Ascending aorta (tissue), 2 donors: ENCODE results near the gene SLC4A5. TPM values are rescaled to one million over a fixed set of nuclear protein-coding genes. Genes with fewer than 3 reads are reported as not detected.

ENCODE experiments used
- DNase-seq, 2 donors: peaks; one replicate each; pipeline ENCODE4 v3.0.0-alpha.2; 2019; ENCODE audit warnings: low spot score in 2 of 2
- H3K27ac ChIP-seq, 2 donors: fragments of 200-600 bp; sonication (generic); one replicate each; pipeline ENCODE4 v1.5.1; 2016 to 2017; ENCODE audit warnings: mild to moderate bottlenecking in 1 of 2
- H3K27me3 ChIP-seq: fragments of 200-600 bp; sonication (generic); one replicate; pipeline ENCODE4 v1.5.1; 2017
- H3K36me3 ChIP-seq, 2 donors: fragments of 200-600 bp; sonication (generic); one replicate each; pipeline ENCODE4 v1.5.1; 2016
- H3K4me1 ChIP-seq, 2 donors: fragments of 200-600 bp; sonication (generic); one replicate each; pipeline ENCODE4 v1.5.1; 2016 to 2017; ENCODE audit warnings: mild to moderate bottlenecking in 1 of 2
- H3K4me3 ChIP-seq, 2 donors: fragments of 200-600 bp; sonication (generic); one replicate each; pipeline ENCODE4 v1.5.1; 2016 to 2017; ENCODE audit warnings: mild to moderate bottlenecking in 1 of 2
- H3K9me3 ChIP-seq, 2 donors: fragments of 200-600 bp; sonication (generic); one replicate each; pipeline ENCODE4 v1.5.1; 2016
- CTCF ChIP-seq, 3 experiments: fragments of 200-600 bp in 2 of 3; fragments of 450-650 bp in 1 of 3; sonication (generic) in 2 of 3; IDR thresholded peaks; one replicate each; pipeline ENCODE4 v1.5.1; 2016 to 2019; ENCODE audit warnings: antibody characterized with exemption in 3 of 3, mild to moderate bottlenecking in 1 of 3, moderate library complexity in 1 of 3
- intact Hi-C: fragments of 100-400 bp; cut with DNase I; formaldehyde crosslinking; loops from one replicate; pipeline ENCODE4 v1.15.1; 2023
- total RNA-seq: library from RNA; depleted of rRNA; stranded (reverse); fragments of >200 nt; gene quantifications from one replicate; pipeline ENCODE4 v1.1.0, GENCODE V29; 2016

SLC4A5 gene
- total RNA-seq, 1 donor from 2014 or later = 0.11 TPM

GRCh38 chr2:74186038-74186437, 157.2 kb downstream of the SLC4A5 start:
- DNase-seq = no peak
- H3K9me3 ChIP-seq = no peaks in the 10 kb centered on the region
- TF ChIP-seq CTCF (IDR thresholded peaks at IDR 0.05) = no peak
- no peaks in the 10 kb centered on the region for H3K36me3 ChIP-seq
- intact Hi-C loops = no loop called here
- H3K4me1 ChIP-seq = no peaks in the 10 kb centered on the region
- no peak overlapping the region for H3K4me3 ChIP-seq
- no peaks in the 10 kb centered on the region for H3K27me3 ChIP-seq
- peak overlapping the region in 1 of 2 donors; percentile 42 for H3K27ac ChIP-seq

GRCh38 chr2:74183878-74184277, 159.3 kb downstream of the SLC4A5 start:
- Histone ChIP-seq H3K4me1 (no peaks in the 10 kb centered on the region), H3K27me3 (no peaks in the 10 kb centered on the region), H3K4me3 (no peak overlapping the region), H3K27ac (no peak overlapping the region), H3K9me3 (no peaks in the 10 kb centered on the region), H3K36me3 (no peaks in the 10 kb centered on the region)
- no peak for TF ChIP-seq CTCF (IDR thresholded peaks at IDR 0.05)
- intact Hi-C loops = no loop called here
- DNase-seq = no peak

- H3K4me3 ChIP-seq = no peak overlapping the region
Observed at GRCh38 chr2:74181739-74182138, 161.5 kb downstream of the SLC4A5 start.

GRCh38 chr2:74179063-74179865, 164.0 kb downstream of the SLC4A5 start:
- peaks cover 0 to 5% of the 10 kb centered on the region in 2 donors for H3K36me3 ChIP-seq

More at GRCh38 chr2:74181739-74182138, 161.5 kb downstream of the SLC4A5 start:
- peaks cover 0 to 10% of the 10 kb centered on the region in 2 donors for H3K4me1 ChIP-seq
- no peak for TF ChIP-seq CTCF (IDR thresholded peaks at IDR 0.05)
- peak in 1 of 2 donors; percentile 72 for DNase-seq
- intact Hi-C loops = no loop called here
- H3K36me3 ChIP-seq = peaks cover 0 to 2% of the 10 kb centered on the region in 2 donors
- no peak overlapping the region for H3K27ac ChIP-seq
- H3K9me3 ChIP-seq = no peaks in the 10 kb centered on the region
- no peaks in the 10 kb centered on the region for H3K27me3 ChIP-seq

More at GRCh38 chr2:74179063-74179865, 164.0 kb downstream of the SLC4A5 start:
- Histone ChIP-seq H3K27me3 (no peaks in the 10 kb centered on the region), H3K27ac (peak overlapping the region; percentile 55 to 98), H3K4me1 (peaks cover 0 to 26% of the 10 kb centered on the region in 2 donors), H3K9me3 (no peaks in the 10 kb centered on the region), H3K4me3 (peak overlapping the region; percentile 76 to 100)
- no peak for DNase-seq
- intact Hi-C loops = loop anchor here (1.0 to 5.0 kb wide), 2 partner anchors 19 to 83 kb away; partner anchors contain the start of gene MTHFD2
- TF ChIP-seq CTCF (IDR thresholded peaks at IDR 0.05) = peak in 2 of 3 experiments; percentile 17 to 24
